ENCODE measurements around the gene CALCOCO1.
"Not testable (repeated sequence)": the region's sequence is repeated elsewhere in the genome, so short reads cannot be mapped to it uniquely, and the experiment has no call there.

CALCOCO1 gene

DNA sequence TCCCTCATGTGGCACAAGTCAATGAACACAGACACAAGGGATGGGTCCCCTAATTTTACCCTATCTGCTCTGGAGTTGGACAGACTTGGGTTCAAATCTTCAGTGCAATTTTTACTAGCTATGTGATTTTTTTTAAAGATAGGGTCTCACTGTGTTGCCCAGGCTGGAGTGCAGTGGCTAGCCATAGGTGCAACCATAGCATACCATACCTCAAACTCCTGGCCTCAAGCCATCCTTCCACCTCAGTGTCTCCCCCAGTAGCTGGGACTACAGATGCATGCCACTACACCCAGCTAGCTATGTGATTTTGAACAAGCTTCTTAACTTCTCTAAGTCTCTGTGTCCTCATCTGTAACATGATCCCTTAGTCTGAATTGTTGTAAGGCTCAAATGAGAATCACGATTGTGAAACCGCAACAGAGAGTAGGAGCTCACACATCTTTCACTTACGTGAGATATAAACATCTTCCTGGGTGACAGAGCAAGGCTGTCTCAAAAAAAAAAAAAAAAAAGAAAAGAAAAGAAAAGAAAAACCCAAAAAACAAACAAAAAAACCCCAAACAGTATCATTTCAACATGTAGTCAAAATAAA is 4.7 kb downstream of the CALCOCO1 start:
- H3K27ac ChIP-seq (ENCODE audit: poor library complexity, severe bottlenecking), result no peak overlapping the region
- H3K4me1 ChIP-seq (ENCODE audit: insufficient read depth, poor library complexity, severe bottlenecking), result peaks cover 8% of the 10 kb centered on the region
- H3K4me3 ChIP-seq (ENCODE audit: severe bottlenecking), result no peak overlapping the region
- ATAC-seq (ENCODE audit: low read depth) (no peak), DNase-seq (ENCODE audit: low spot score) (no peak)
- no peaks in the 10 kb centered on the region for H3K9me3 ChIP-seq (ENCODE audit: severe bottlenecking)
- TF ChIP-seq, protein P1, sequence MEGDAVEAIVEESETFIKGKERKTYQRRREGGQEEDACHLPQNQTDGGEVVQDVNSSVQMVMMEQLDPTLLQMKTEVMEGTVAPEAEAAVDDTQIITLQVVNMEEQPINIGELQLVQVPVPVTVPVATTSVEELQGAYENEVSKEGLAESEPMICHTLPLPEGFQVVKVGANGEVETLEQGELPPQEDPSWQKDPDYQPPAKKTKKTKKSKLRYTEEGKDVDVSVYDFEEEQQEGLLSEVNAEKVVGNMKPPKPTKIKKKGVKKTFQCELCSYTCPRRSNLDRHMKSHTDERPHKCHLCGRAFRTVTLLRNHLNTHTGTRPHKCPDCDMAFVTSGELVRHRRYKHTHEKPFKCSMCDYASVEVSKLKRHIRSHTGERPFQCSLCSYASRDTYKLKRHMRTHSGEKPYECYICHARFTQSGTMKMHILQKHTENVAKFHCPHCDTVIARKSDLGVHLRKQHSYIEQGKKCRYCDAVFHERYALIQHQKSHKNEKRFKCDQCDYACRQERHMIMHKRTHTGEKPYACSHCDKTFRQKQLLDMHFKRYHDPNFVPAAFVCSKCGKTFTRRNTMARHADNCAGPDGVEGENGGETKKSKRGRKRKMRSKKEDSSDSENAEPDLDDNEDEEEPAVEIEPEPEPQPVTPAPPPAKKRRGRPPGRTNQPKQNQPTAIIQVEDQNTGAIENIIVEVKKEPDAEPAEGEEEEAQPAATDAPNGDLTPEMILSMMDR (IDR thresholded peaks at IDR 0.05; ENCODE audit: poor library complexity, severe bottlenecking), result no peak
- 0 out of 2 replicates have a peak, but pooled peaks cover 5% of the 10 kb centered on the region for H3K36me3 ChIP-seq (ENCODE audit: low read depth)
- H3K27me3 ChIP-seq (ENCODE audit: insufficient read depth, poor library complexity, severe bottlenecking), result no peaks in the 10 kb centered on the region

DNA sequence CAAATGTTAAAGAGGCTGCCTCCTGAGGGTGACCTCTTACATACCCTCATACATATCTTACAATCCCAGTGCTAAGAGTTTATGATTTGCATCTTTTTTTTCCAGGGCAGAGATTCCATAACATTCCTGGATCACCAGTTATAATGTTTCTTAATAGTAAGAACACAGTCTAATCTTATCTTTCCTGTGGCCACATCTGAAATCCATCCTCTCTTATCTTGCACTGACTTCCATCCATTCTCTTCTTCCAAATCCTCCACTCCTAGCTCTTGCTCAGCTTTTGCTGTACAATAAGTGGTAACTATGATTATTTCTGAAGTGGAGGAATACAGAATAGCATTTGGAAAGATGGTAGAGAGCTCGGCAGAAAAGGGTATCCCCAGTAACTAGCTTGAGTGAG is 6.3 kb downstream of the CALCOCO1 start:
- TF ChIP-seq, protein P1 (IDR thresholded peaks at IDR 0.05; ENCODE audit: poor library complexity, severe bottlenecking), result no peak
- Histone ChIP-seq H3K9me3 (ENCODE audit: severe bottlenecking) (no peaks in the 10 kb centered on the region), H3K36me3 (ENCODE audit: low read depth) (0 out of 2 replicates have a peak, but pooled peaks cover 5% of the 10 kb centered on the region), H3K27ac (ENCODE audit: poor library complexity, severe bottlenecking) (no peak overlapping the region), H3K27me3 (ENCODE audit: insufficient read depth, poor library complexity, severe bottlenecking) (no peaks in the 10 kb centered on the region), H3K4me1 (ENCODE audit: insufficient read depth, poor library complexity, severe bottlenecking) (peaks cover 5% of the 10 kb centered on the region), H3K4me3 (ENCODE audit: severe bottlenecking) (no peak overlapping the region)
- ATAC-seq (ENCODE audit: low read depth), result no peak
- DNase-seq (ENCODE audit: low spot score), result no peak

DNA sequence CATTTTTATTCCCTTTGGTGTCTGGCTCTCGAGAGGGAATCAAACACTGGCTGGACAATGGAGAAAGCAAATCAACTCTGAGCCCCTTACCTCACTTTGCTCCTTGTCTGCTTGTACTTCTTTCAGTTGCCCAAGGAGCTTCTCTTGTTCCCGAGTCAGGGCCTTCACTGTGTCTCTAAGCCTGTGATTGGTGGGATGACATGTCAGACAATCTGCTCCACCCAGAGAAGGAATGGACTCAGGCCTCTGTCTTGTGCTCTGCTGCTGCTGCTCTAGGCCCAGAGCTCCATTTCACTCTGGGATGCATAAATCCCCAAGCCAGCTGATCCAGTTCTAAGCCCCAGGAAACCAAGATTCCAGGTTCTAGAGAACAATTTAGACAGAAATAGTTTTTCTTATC is 7.6 kb downstream of the CALCOCO1 start:
- DNase-seq (ENCODE audit: low spot score) (no peak), ATAC-seq (ENCODE audit: low read depth) (no peak)
- Histone ChIP-seq H3K27ac (ENCODE audit: poor library complexity, severe bottlenecking) (no peak overlapping the region), H3K36me3 (ENCODE audit: low read depth) (0 out of 2 replicates have a peak, but pooled peaks cover 2% of the 10 kb centered on the region), H3K4me1 (ENCODE audit: insufficient read depth, poor library complexity, severe bottlenecking) (no peaks in the 10 kb centered on the region), H3K27me3 (ENCODE audit: insufficient read depth, poor library complexity, severe bottlenecking) (no peaks in the 10 kb centered on the region), H3K4me3 (ENCODE audit: severe bottlenecking) (no peak overlapping the region), H3K9me3 (ENCODE audit: severe bottlenecking) (no peaks in the 10 kb centered on the region)
- TF ChIP-seq, protein P1 (IDR thresholded peaks at IDR 0.05; ENCODE audit: poor library complexity, severe bottlenecking), result no peak

DNA sequence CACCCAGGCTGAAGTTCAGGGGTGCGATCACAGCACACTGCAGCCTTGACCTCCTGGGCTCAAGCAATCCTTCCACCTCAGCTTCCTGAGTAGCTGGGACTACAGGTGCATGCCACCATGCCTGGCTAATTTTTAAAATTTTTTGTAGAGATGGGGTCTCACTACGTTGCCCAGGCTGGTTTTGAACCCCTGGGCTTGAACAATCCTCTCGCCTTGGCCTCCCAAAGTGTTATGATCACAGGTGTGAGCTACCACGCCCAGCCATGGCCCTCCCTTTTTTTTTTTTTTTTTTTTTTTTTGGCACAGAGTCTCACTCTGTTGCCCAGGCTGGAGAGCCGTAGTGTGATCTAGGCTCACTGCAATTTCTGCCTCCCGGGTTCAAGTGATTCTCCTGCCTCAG is 8.7 kb downstream of the CALCOCO1 start:
- not testable (repeated sequence) for H3K4me3 ChIP-seq (ENCODE audit: severe bottlenecking); DNase-seq (ENCODE audit: low spot score); ATAC-seq (ENCODE audit: low read depth); H3K27ac ChIP-seq (ENCODE audit: poor library complexity, severe bottlenecking); H3K36me3 ChIP-seq (ENCODE audit: low read depth); H3K27me3 ChIP-seq (ENCODE audit: insufficient read depth, poor library complexity, severe bottlenecking); H3K9me3 ChIP-seq (ENCODE audit: severe bottlenecking); H3K4me1 ChIP-seq (ENCODE audit: insufficient read depth, poor library complexity, severe bottlenecking)

DNA sequence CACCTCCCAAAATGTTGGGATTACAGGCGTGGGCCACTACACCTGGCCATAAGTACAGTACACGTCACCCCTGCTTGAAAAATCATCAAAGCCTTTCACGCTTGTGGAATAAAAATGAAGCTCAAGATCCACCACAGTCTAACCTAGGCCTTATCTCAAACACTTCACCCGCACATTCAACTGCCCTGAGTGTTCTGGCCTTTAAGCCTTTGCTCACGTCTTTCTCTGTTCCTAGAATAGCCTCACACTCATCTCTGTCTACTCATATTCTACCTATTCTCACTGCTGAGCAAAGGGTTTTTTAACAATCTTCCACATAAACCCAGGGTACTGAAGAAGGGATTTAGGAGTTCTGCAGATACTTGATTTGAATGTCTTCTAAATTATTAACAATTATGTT is 9.9 kb downstream of the CALCOCO1 start:
- H3K4me1 ChIP-seq (ENCODE audit: insufficient read depth, poor library complexity, severe bottlenecking), result no peaks in the 10 kb centered on the region
- H3K27me3 ChIP-seq (ENCODE audit: insufficient read depth, poor library complexity, severe bottlenecking), result no peaks in the 10 kb centered on the region
- no peak overlapping the region for H3K4me3 ChIP-seq (ENCODE audit: severe bottlenecking)
- no peak for DNase-seq (ENCODE audit: low spot score)
- no peak overlapping the region for H3K27ac ChIP-seq (ENCODE audit: poor library complexity, severe bottlenecking)
- TF ChIP-seq, protein P1 (IDR thresholded peaks at IDR 0.05; ENCODE audit: poor library complexity, severe bottlenecking), result no peak
- no peaks in the 10 kb centered on the region for H3K36me3 ChIP-seq (ENCODE audit: low read depth)
- no peak for ATAC-seq (ENCODE audit: low read depth)
- H3K9me3 ChIP-seq (ENCODE audit: severe bottlenecking), result no peaks in the 10 kb centered on the region

All from RWPE2 (cell line).